Naive thymus-derived CD8-positive, alpha-beta T cell (primary cell): ENCODE data around the gene SKIL. TPM values are rescaled to one million over a fixed set of nuclear protein-coding genes. Genes with fewer than 3 reads are reported as not detected.
A peak's percentile ranks its signal among the peaks of the same experiment; 100 is the strongest.
"Not testable (repeated sequence)": the region's sequence is repeated elsewhere in the genome, so short reads cannot be mapped to it uniquely, and the experiment has no call there.

ENCODE experiments used
- ATAC-seq, 2 donors: fragments of 150-1000 bp; cut with Tn5 transposase in 1 of 2; sonication (Bioruptor Pico), chemical (Tn5 transposase) in 1 of 2; 1 replicate in 1 of 2; 2 replicates in 1 of 2; pipeline ENCODE4 v1.10.0; 2021; ENCODE audit warnings: mild to moderate bottlenecking in 2 of 2, moderate library complexity in 2 of 2
- POLR2A ChIA-PET: fragments of 350-600 bp; sonication (Branson Sonifier 250); formaldehyde crosslinking; loops from one replicate; lab custom pipeline; 2021; ENCODE audit warnings: antibody characterized with exemption; lab: Charles Lee
- DNase-seq, 10 donors: peaks; one replicate each; pipeline versions ENCODE4 v3.0.0 to v3.0.0-alpha.2; 2020 to 2022
- H3K27ac Mint-ChIP-seq, 10 donors: one replicate each; pipeline ENCODE4 v1.8.0; 2020 to 2022; ENCODE audit warnings: mild to moderate bottlenecking in 10 of 10, mixed read lengths in 10 of 10, moderate library complexity in 4 of 10, inconsistent platforms in 1 of 10
- H3K27me3 Mint-ChIP-seq, 5 donors: one replicate each; pipeline ENCODE4 v1.8.0; 2021 to 2022; ENCODE audit warnings: mixed read lengths in 5 of 5
- H3K36me3 Mint-ChIP-seq, 3 donors: one replicate each; pipeline ENCODE4 v1.8.0; 2020 to 2022; ENCODE audit warnings: mixed read lengths in 3 of 3, mild to moderate bottlenecking in 2 of 3, inconsistent platforms in 1 of 3
- H3K4me1 Mint-ChIP-seq, 4 donors: one replicate each; pipeline ENCODE4 v1.8.0; 2021 to 2022; ENCODE audit warnings: mixed read lengths in 4 of 4
- H3K4me3 Mint-ChIP-seq, 10 donors: one replicate each; pipeline ENCODE4 v1.8.0; 2020 to 2022; ENCODE audit warnings: mild to moderate bottlenecking in 10 of 10, mixed read lengths in 10 of 10, moderate library complexity in 6 of 10, inconsistent platforms in 1 of 10
- H3K9me3 Mint-ChIP-seq, 9 donors: one replicate each; pipeline ENCODE4 v1.8.0; 2020 to 2022; ENCODE audit warnings: mixed read lengths in 9 of 9, mild to moderate bottlenecking in 3 of 9, inconsistent platforms in 1 of 9, moderate library complexity in 1 of 9
- polyA plus RNA-seq, 3 donors: library from polyadenylated mRNA; unstranded; fragments of 300-500 nt; fragmentation: Illumina TruSeq; gene quantifications; one replicate each; pipeline ENCODE4 v1.2.3, GENCODE V29; 2021
- total RNA-seq, 8 experiments: library from RNA in 2 of 8; stranded (reverse) in 2 of 8; gene quantifications; one replicate each; pipeline ENCODE4 v1.2.3 and lab custom pipeline; 2021 to 2026

SKIL gene
- total and polyA plus RNA-seq, 5 experiments from 2014 or later: 2.5 to 67.2 (median 6.6) TPM

DNA sequence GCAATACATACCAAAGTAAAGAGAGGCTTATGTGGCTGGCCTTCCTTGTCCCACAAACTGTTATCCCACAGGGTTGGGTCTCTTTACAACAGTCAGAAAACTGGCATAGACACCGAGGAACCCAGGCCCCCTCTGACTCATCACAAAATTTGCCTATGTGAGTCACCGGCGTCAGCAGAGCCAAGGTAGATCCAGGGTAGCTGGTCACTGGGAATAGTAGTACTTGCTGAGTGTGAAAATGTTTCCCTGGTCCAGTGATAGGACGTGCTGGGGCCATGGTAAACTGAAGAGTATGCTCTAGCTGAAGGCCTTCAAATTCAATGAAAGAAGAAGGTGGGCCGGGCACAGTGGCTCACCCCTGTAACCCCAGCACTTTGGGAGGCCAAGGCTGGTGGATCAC lies 27.1 kb upstream of the SKIL start:
- H3K4me3 Mint-ChIP-seq: no peak overlapping the region
- H3K27me3 Mint-ChIP-seq: peaks cover 0 to 2% (median 0%) of the 10 kb centered on the region in 5 donors
- POLR2A ChIA-PET: no interaction called here
- ATAC-seq (no peak), DNase-seq (no peak)
- peaks cover 0 to 10% (median 0%) of the 10 kb centered on the region in 4 donors for H3K4me1 Mint-ChIP-seq
- no peak overlapping the region for H3K27ac Mint-ChIP-seq
- H3K36me3 Mint-ChIP-seq: no peaks in the 10 kb centered on the region
- peaks cover 0 to 2% (median 0%) of the 10 kb centered on the region in 9 donors for H3K9me3 Mint-ChIP-seq

- POLR2A ChIA-PET: no interaction called here
- H3K27me3 Mint-ChIP-seq: peaks cover 0 to 2% (median 0%) of the 10 kb centered on the region in 5 donors
- no peak overlapping the region for H3K4me3 Mint-ChIP-seq
- ATAC-seq (no peak), DNase-seq (no peak)
- no peaks in the 10 kb centered on the region for H3K36me3 Mint-ChIP-seq
- peaks cover 0 to 2% (median 0%) of the 10 kb centered on the region in 9 donors for H3K9me3 Mint-ChIP-seq
- H3K27ac Mint-ChIP-seq: no peak overlapping the region
- H3K4me1 Mint-ChIP-seq: peaks cover 0 to 10% (median 0%) of the 10 kb centered on the region in 4 donors
Measured at GRCh38 chr3:170331143-170331542, 26.4 kb upstream of the SKIL start.

DNA sequence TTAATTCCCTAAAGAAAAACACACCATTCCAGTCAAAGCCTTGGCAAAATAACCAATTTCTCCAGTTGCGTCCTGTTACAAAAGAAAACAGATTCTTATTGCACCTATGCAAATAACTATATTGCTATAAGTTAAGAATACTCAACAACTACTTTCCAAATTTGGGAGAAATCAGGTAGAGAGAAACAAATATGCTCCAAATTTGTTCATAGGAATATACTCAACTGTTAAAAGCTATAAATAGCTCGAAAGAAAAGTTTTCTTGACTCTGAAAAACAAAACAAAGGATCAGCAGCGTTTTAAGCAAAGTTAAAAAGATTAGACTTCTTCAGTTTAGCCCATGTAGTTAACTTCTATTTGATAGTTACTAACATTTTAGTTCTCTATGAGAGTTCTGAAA lies 20.1 kb upstream of the SKIL start:
- no peak for ATAC-seq
- DNase-seq: no peak
- peak overlapping the region in 1 of 10 donors; percentile 34 for H3K27ac Mint-ChIP-seq
- H3K4me3 Mint-ChIP-seq: no peak overlapping the region
- peaks cover 0 to 6% (median 0%) of the 10 kb centered on the region in 3 donors for H3K36me3 Mint-ChIP-seq
- H3K4me1 Mint-ChIP-seq: peaks cover 0 to under 1% (median 0%) of the 10 kb centered on the region in 4 donors
- POLR2A ChIA-PET: no interaction called here
- H3K9me3 Mint-ChIP-seq: peaks cover 0 to 17% (median 6%) of the 10 kb centered on the region in 9 donors
- peaks cover 0 to under 1% (median 0%) of the 10 kb centered on the region in 5 donors for H3K27me3 Mint-ChIP-seq

DNA sequence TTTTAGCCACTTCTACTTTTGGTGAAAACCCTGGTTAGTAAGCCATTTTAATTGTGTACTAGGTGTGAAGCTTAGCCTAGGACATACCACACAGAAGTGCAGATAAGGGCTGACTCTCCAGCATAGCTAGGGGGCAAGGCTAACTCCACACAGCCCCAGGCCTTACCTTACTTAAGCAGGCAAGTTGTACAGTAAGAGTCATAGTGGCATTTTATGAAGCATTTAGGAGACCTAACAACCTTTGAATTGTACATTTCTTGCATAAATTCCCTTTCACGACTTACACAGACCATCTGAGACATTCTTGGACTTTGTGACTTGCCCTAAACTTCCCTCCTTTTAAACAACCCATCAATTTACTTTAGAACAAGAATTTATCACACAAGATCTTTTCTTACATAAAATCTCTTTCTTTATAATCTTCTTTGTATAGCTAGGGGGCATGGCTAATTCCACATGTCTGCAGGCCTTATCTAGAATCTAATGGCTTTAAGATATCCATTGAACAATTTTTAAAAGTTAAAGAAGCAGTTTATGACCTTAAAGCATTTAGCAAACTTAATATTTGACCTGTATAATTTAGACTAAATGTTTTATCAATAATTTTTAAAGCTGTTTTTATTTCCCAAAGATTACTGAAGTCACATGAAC lies 18.7 kb upstream of the SKIL start:
- ATAC-seq (no peak), DNase-seq (no peak)
- no peak overlapping the region for H3K27ac Mint-ChIP-seq
- H3K27me3 Mint-ChIP-seq: no peaks in the 10 kb centered on the region
- POLR2A ChIA-PET: no interaction called here
- H3K36me3 Mint-ChIP-seq: peaks cover 0 to 6% (median 0%) of the 10 kb centered on the region in 3 donors
- H3K4me3 Mint-ChIP-seq: no peak overlapping the region
- no peaks in the 10 kb centered on the region for H3K4me1 Mint-ChIP-seq
- peaks cover 0 to 17% (median 6%) of the 10 kb centered on the region in 9 donors for H3K9me3 Mint-ChIP-seq

- H3K4me1 Mint-ChIP-seq, H3K4me3 Mint-ChIP-seq, POLR2A ChIA-PET, DNase-seq, H3K36me3 Mint-ChIP-seq, H3K27me3 Mint-ChIP-seq, ATAC-seq: not testable (repeated sequence)
- Mint-ChIP-seq H3K27ac (peak overlapping the region in 1 of 10 donors; percentile 73), H3K9me3 (peaks cover 0 to 16% (median 4%) of the 10 kb centered on the region in 9 donors)
Measured at GRCh38 chr3:170342273-170342672, 15.2 kb upstream of the SKIL start.

GRCh38 chr3:170343859-170344258 lies 13.7 kb upstream of the SKIL start:
- not testable (repeated sequence) for H3K9me3 Mint-ChIP-seq, ATAC-seq, H3K4me3 Mint-ChIP-seq, H3K36me3 Mint-ChIP-seq, DNase-seq, H3K27ac Mint-ChIP-seq, H3K27me3 Mint-ChIP-seq
- POLR2A ChIA-PET: interaction anchor here (1.0 kb wide), 1 partner anchor 13 kb away, joined by 3 read pairs; no protein-coding TSS in a partner anchor
- H3K4me1 Mint-ChIP-seq: peaks cover 0 to 12% (median 1%) of the 10 kb centered on the region in 4 donors

DNA sequence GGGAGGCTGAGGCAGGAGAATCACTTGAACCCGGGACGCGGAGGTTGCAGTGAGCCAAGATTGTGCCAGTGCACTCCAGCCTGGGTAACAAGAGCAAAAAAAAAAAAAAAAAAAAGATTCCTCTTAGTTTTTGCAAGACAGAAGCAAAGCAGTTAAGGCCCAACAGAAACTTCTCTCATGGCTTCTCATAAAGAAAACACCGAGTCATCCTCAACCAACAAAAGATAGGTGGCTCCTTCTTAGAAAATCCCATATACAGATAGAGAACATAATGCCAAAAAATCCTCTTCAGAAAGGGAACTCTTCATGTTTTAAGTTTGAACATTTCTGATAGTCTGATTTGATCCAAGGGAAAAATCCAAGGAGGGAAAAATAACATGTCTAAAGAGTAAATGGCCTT lies 12.5 kb upstream of the SKIL start:
- POLR2A ChIA-PET: interaction anchor here (1.0 kb wide), 1 partner anchor 12 kb away, joined by 3 read pairs; no protein-coding TSS in a partner anchor
- H3K4me1 Mint-ChIP-seq: peaks cover 0 to 20% (median 1%) of the 10 kb centered on the region in 4 donors
- no peak overlapping the region for H3K4me3 Mint-ChIP-seq
- ATAC-seq (no peak), DNase-seq (no peak)
- H3K27me3 Mint-ChIP-seq: no peaks in the 10 kb centered on the region
- no peaks in the 10 kb centered on the region for H3K36me3 Mint-ChIP-seq
- no peaks in the 10 kb centered on the region for H3K9me3 Mint-ChIP-seq
- peak overlapping the region in 1 of 10 donors; percentile 14 for H3K27ac Mint-ChIP-seq

DNA sequence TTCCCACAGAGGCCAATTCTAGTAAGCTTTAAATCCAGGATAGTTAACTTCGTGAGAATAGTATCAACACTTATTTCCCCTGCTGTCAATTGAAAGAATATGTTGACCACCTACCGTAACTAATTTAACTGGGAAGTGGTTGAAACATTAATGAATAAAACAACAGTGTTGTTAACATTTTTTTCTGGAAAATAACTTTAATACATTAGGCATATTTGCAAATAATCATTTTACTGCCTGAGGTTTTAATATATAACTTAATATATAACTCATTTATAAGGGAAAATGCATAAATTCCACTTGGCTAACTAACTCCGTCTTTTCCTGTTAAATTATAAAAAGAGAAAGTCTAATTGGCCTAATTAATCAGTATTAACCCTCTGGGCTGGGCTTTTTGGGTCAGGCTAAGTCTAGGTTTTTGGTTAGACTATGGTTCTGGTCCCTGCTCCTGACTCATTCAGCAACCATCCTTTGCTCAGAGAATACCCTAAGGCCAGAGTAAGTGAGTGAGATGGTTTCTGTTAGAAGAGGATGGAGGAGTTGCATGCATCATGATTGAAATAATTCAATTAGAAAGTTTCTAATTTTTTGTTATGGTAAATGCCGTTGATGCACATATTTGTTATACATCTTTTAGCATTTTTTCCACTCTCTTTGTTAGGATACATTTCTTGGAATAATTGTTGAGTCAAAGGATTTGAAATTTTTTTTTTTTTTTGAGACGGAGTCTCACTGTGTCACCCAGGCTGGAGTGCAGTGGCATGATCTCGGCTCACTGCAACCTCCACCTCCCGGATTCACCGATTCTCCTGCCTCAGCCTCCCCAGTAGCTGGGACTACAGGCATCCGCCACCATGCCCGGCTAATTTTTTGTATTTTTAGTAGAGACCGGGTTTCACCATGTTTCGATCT lies 10.8 kb upstream of the SKIL start:
- ATAC-seq: no peak
- Mint-ChIP-seq H3K36me3 (no peaks in the 10 kb centered on the region), H3K9me3 (no peaks in the 10 kb centered on the region), H3K4me1 (peaks cover 0 to 33% (median 4%) of the 10 kb centered on the region in 4 donors), H3K27me3 (no peaks in the 10 kb centered on the region), H3K4me3 (no peak overlapping the region), H3K27ac (no peak overlapping the region)
- no peak for DNase-seq
- POLR2A ChIA-PET: interaction anchor here (1.4 kb wide), 1 partner anchor 10 kb away, joined by 3 read pairs; no protein-coding TSS in a partner anchor

- peaks cover 4 to 65% (median 15%) of the 10 kb centered on the region in 4 donors for H3K4me1 Mint-ChIP-seq
- H3K4me3 Mint-ChIP-seq: peak overlapping the region in 1 of 10 donors; percentile 3
- DNase-seq (no peak), ATAC-seq (no peak)
- H3K27me3 Mint-ChIP-seq: no peaks in the 10 kb centered on the region
- H3K27ac Mint-ChIP-seq: peak overlapping the region in 5 of 10 donors; percentile 35 to 58 (median 53)
- no peaks in the 10 kb centered on the region for H3K36me3 Mint-ChIP-seq
- POLR2A ChIA-PET: interaction anchor here (0.6 kb wide), 1 partner anchor 100 kb away, joined by 3 read pairs; no protein-coding TSS in a partner anchor
- H3K9me3 Mint-ChIP-seq: no peaks in the 10 kb centered on the region
Measured at GRCh38 chr3:170350515-170351413, 6.8 kb upstream of the SKIL start.

- peaks cover 10 to 74% (median 27%) of the 10 kb centered on the region in 4 donors for H3K4me1 Mint-ChIP-seq
- no peaks in the 10 kb centered on the region for H3K9me3 Mint-ChIP-seq
- H3K36me3 Mint-ChIP-seq: peaks cover 0 to 2% (median 0%) of the 10 kb centered on the region in 3 donors
- H3K27me3 Mint-ChIP-seq: no peaks in the 10 kb centered on the region
- H3K27ac Mint-ChIP-seq: peak overlapping the region in 3 of 10 donors; percentile 5 to 53 (median 9)
- DNase-seq: no peak
- H3K4me3 Mint-ChIP-seq: no peak overlapping the region
- no peak for ATAC-seq
- POLR2A ChIA-PET: no interaction called here
Measured at GRCh38 chr3:170352936-170353335, 4.6 kb upstream of the SKIL start.

DNA sequence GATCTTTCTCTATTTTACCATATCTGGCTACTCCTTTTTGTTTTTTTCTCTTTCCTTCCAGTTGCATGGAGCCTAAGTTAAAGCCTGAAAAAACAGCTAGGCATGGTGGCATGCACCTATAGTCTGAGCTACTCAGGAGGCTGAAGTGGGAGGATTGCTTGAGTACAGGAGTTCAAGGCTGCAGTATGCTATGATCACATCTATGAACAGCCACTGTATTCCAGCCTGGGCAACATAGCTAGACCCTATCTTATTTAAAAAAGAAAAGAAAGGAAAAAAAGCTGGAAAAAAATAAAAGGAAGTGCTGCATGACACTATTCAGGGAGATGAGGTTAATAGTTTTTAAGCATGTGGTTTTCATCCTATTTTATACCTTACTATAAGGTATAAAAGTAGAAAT lies 4.0 kb upstream of the SKIL start:
- Mint-ChIP-seq H3K36me3 (peaks cover 0 to 2% (median 0%) of the 10 kb centered on the region in 3 donors), H3K4me3 (no peak overlapping the region), H3K9me3 (no peaks in the 10 kb centered on the region), H3K27ac (peak overlapping the region in 6 of 10 donors; percentile 25 to 96 (median 75)), H3K4me1 (peaks cover 12 to 74% (median 31%) of the 10 kb centered on the region in 4 donors), H3K27me3 (no peaks in the 10 kb centered on the region)
- POLR2A ChIA-PET: no interaction called here
- ATAC-seq: no peak
- no peak for DNase-seq

- Mint-ChIP-seq H3K27me3 (no peaks in the 10 kb centered on the region), H3K36me3 (peaks cover 0 to 3% (median 2%) of the 10 kb centered on the region in 3 donors), H3K4me1 (peaks cover 16 to 73% (median 39%) of the 10 kb centered on the region in 4 donors), H3K4me3 (peak overlapping the region in 2 of 10 donors; percentile 19 to 56), H3K27ac (peak overlapping the region in 4 of 10 donors; percentile 24 to 96 (median 36)), H3K9me3 (peaks cover 0 to 5% (median 0%) of the 10 kb centered on the region in 9 donors)
- DNase-seq (no peak), ATAC-seq (no peak)
- POLR2A ChIA-PET: interaction anchor here (0.6 kb wide), 2 partner anchors 8 to 324 kb away, joined by 3 to 4 read pairs; no protein-coding TSS in a partner anchor
Measured at GRCh38 chr3:170354760-170355159, 2.8 kb upstream of the SKIL start.
